Prostate gland (tissue), 2 donors: ENCODE data around the gene SLC39A3. TPM values are rescaled to one million over a fixed set of nuclear protein-coding genes. Genes with fewer than 3 reads are reported as not detected.

Experiments used
- DNase-seq: peaks from one replicate; pipeline ENCODE4 v3.0.0-alpha.2; 2019; ENCODE audit warnings: low spot score
- H3K27ac ChIP-seq, 2 donors: fragments of 200-600 bp; sonication (generic); 2 replicates each; pipeline ENCODE4 v1.5.1; 2017 to 2019
- H3K27me3 ChIP-seq: fragments of 200-600 bp; sonication (generic); replicated peaks from 2 replicates; pipeline ENCODE4 v1.5.1; 2019; ENCODE audit not compliant: insufficient read depth
- H3K36me3 ChIP-seq, 2 donors: fragments of 200-600 bp; sonication (generic); 1 replicate in 1 of 2; 2 replicates in 1 of 2; pipeline versions ENCODE4 v1.5.1 to v1.8.1; 2017 to 2019
- H3K4me1 ChIP-seq: fragments of 200-600 bp; sonication (generic); replicated peaks from 2 replicates; pipeline ENCODE4 v1.5.1; 2019
- H3K4me3 ChIP-seq, 2 donors: fragments of 200-600 bp; sonication (generic); 2 replicates each; pipeline ENCODE4 v1.5.1; 2017 to 2019
- H3K9me3 ChIP-seq: fragments of 200-600 bp; sonication (generic); 2 replicates; pipeline ENCODE4 v1.5.1; 2017
- CTCF ChIP-seq, 4 experiments: fragments of 200-600 bp in 2 of 4; fragments of 450-650 bp in 2 of 4; sonication (generic) in 2 of 4; IDR thresholded peaks; 1 replicate in 3 of 4; 2 replicates in 1 of 4; pipeline ENCODE4 v1.5.1; 2016 to 2019; ENCODE audit warnings: antibody characterized with exemption in 4 of 4, mild to moderate bottlenecking in 2 of 4, moderate library complexity in 2 of 4
- POLR2A ChIP-seq: fragments of 450-650 bp; IDR thresholded peaks from one replicate; pipeline ENCODE4 v1.6.1; 2016; ENCODE audit warnings: antibody characterized with exemption, mild to moderate bottlenecking
- POLR2AphosphoS5 ChIP-seq: sonication (generic); formaldehyde crosslinking; IDR thresholded peaks from one replicate; pipeline ENCODE4 v1.6.1; 2017; ENCODE audit warnings: antibody characterized with exemption
- WGBS: methylation state at CpG from one replicate; pipeline ENCODE4 v1.1.5; 2018; 5-methylcytosine and 5-hydroxymethylcytosine counted together
- intact Hi-C: fragments of 100-400 bp; cut with DNase I; formaldehyde crosslinking; loops from one replicate; pipeline ENCODE4 v1.14.2; 2022
- total RNA-seq, 2 donors: library from RNA; depleted of rRNA; stranded (reverse); fragments of >200 nt; gene quantifications; one replicate each; pipeline ENCODE4 v1.1.0, GENCODE V29; 2016

Gene SLC39A3
- total RNA-seq, 2 donors from 2014 or later: 46.6 to 67.9 TPM

- Histone ChIP-seq H3K9me3 (no peaks in the 10 kb centered on the region), H3K4me3 (no peak overlapping the region), H3K4me1 (no peaks in the 10 kb centered on the region), H3K36me3 (no peaks in the 10 kb centered on the region), H3K27ac (no peak overlapping the region), H3K27me3 (no peaks in the 10 kb centered on the region)
- DNase-seq: no peak
- TF ChIP-seq POLR2AphosphoS5: no peak
- TF ChIP-seq CTCF (IDR thresholded peaks at IDR 0.05): no peak
- no peak for TF ChIP-seq POLR2A
- 72% methylated on average over 5 of the region's 5 CpGs for WGBS
- intact Hi-C loops: no loop called here
Observed at GRCh38 chr19:2711875-2712205, 28.0 kb downstream of the SLC39A3 start.

- H3K9me3 ChIP-seq: no peaks in the 10 kb centered on the region
- no peak overlapping the region for H3K4me3 ChIP-seq
- H3K36me3 ChIP-seq: no peaks in the 10 kb centered on the region
- 62% methylated on average over 16 of the region's 17 CpGs for WGBS
- TF ChIP-seq POLR2AphosphoS5 (no peak), CTCF (IDR thresholded peaks at IDR 0.05) (no peak), POLR2A (no peak)
- intact Hi-C loops: no loop called here
- no peak overlapping the region for H3K27ac ChIP-seq
- DNase-seq: no peak
- H3K4me1 ChIP-seq: no peaks in the 10 kb centered on the region
- no peaks in the 10 kb centered on the region for H3K27me3 ChIP-seq
Observed at GRCh38 chr19:2711172-2711874, 28.5 kb downstream of the SLC39A3 start.

- H3K36me3 ChIP-seq: no peaks in the 10 kb centered on the region
- no peak for DNase-seq
- no peaks in the 10 kb centered on the region for H3K9me3 ChIP-seq
- WGBS: 92% methylated on average over 5 of the region's 5 CpGs
- no peaks in the 10 kb centered on the region for H3K27me3 ChIP-seq
- peaks cover 6% of the 10 kb centered on the region for H3K4me1 ChIP-seq
- no peak overlapping the region for H3K27ac ChIP-seq
- TF ChIP-seq POLR2AphosphoS5 (no peak), POLR2A (no peak), CTCF (IDR thresholded peaks at IDR 0.05) (no peak)
- intact Hi-C loops: no loop called here
- no peak overlapping the region for H3K4me3 ChIP-seq
Observed at GRCh38 chr19:2706251-2706650, 33.6 kb downstream of the SLC39A3 start.

GRCh38 chr19:2703691-2704216, 36.1 kb downstream of the SLC39A3 start:
- intact Hi-C loops: loop anchor here (5.0 kb wide), 1 partner anchor 51 kb away; no protein-coding TSS in a partner anchor
- Histone ChIP-seq H3K9me3 (no peaks in the 10 kb centered on the region), H3K4me3 (no peak overlapping the region), H3K27ac (no peak overlapping the region), H3K4me1 (peaks cover 6% of the 10 kb centered on the region), H3K36me3 (no peaks in the 10 kb centered on the region), H3K27me3 (no peaks in the 10 kb centered on the region)
- 78% methylated on average over 5 of the region's 6 CpGs for WGBS
- TF ChIP-seq CTCF (IDR thresholded peaks at IDR 0.05) (no peak), POLR2A (no peak), POLR2AphosphoS5 (no peak)
- no peak for DNase-seq

- Histone ChIP-seq H3K36me3 (no peaks in the 10 kb centered on the region), H3K27me3 (no peaks in the 10 kb centered on the region), H3K4me3 (peak overlapping the region; percentile 53 to 73), H3K27ac (no peak overlapping the region), H3K4me1 (peaks cover 6% of the 10 kb centered on the region), H3K9me3 (no peaks in the 10 kb centered on the region)
- intact Hi-C loops: loop anchor here (5.0 kb wide), 1 partner anchor 51 kb away; no protein-coding TSS in a partner anchor
- TF ChIP-seq POLR2AphosphoS5 (no peak), CTCF (IDR thresholded peaks at IDR 0.05) (no peak), POLR2A (no peak)
- DNase-seq: no peak
- 81% methylated on average over 5 of the region's 5 CpGs for WGBS
Observed at GRCh38 chr19:2703077-2703437, 36.8 kb downstream of the SLC39A3 start.
